CD8-positive, alpha-beta memory T cell (primary cell): Measurements from ENCODE around the gene COLEC11. TPM values are rescaled to one million over a fixed set of nuclear protein-coding genes. Genes with fewer than 3 reads are reported as not detected.

Experiments used
- CTCF ChIA-PET: fragments of 350-600 bp; sonication (Branson Sonifier 250); formaldehyde crosslinking; loops from one replicate; lab custom pipeline; 2021; ENCODE audit warnings: antibody characterized with exemption; lab: Charles Lee
- POLR2A ChIA-PET: fragments of 350-600 bp; sonication (Branson Sonifier 250); formaldehyde crosslinking; loops from one replicate; lab custom pipeline; 2021; ENCODE audit warnings: antibody characterized with exemption; lab: Charles Lee
- DNase-seq, 5 donors: peaks; one replicate each; pipeline versions ENCODE4 v3.0.0 to v3.0.0-alpha.2; 2020 to 2022; ENCODE audit warnings: mixed read lengths in 1 of 5
- H3K27ac ChIP-seq: one replicate; pipeline ENCODE4 v1.7.0; 2013; ENCODE audit warnings: low read depth, mild to moderate bottlenecking, low read length, moderate library complexity
- H3K27me3 ChIP-seq: 2 replicates; pipeline ENCODE4 v1.7.0; 2013; ENCODE audit warnings: low read length, mild to moderate bottlenecking; ENCODE audit not compliant: insufficient read depth, poor library complexity, severe bottlenecking
- H3K36me3 ChIP-seq: 2 replicates; pipeline ENCODE4 v1.7.0; 2013; ENCODE audit warnings: mild to moderate bottlenecking, low read length, moderate library complexity; ENCODE audit not compliant: insufficient read depth
- H3K4me1 ChIP-seq: 2 replicates; pipeline ENCODE4 v1.7.0; 2013; ENCODE audit warnings: mild to moderate bottlenecking, low read length, moderate library complexity; ENCODE audit not compliant: insufficient read depth
- H3K4me3 ChIP-seq: 2 replicates; pipeline ENCODE4 v1.7.0; 2013; ENCODE audit warnings: mild to moderate bottlenecking, low read length
- H3K9me3 ChIP-seq: 2 replicates; pipeline ENCODE4 v1.7.0; 2013; ENCODE audit warnings: mild to moderate bottlenecking, low read length
- H3K27ac Mint-ChIP-seq, 8 donors: one replicate each; pipeline ENCODE4 v1.8.0; 2020 to 2021; ENCODE audit warnings: mixed read lengths in 8 of 8, mild to moderate bottlenecking in 6 of 8, inconsistent platforms in 3 of 8, moderate library complexity in 3 of 8
- H3K27me3 Mint-ChIP-seq, 2 donors: one replicate each; pipeline ENCODE4 v1.8.0; 2020 to 2021; ENCODE audit warnings: mixed read lengths in 2 of 2, mild to moderate bottlenecking in 1 of 2, moderate library complexity in 1 of 2
- H3K36me3 Mint-ChIP-seq, 3 donors: one replicate each; pipeline ENCODE4 v1.8.0; 2020 to 2021; ENCODE audit warnings: mixed read lengths in 3 of 3, inconsistent platforms in 1 of 3, mild to moderate bottlenecking in 1 of 3
- H3K4me1 Mint-ChIP-seq, 3 donors: one replicate each; pipeline ENCODE4 v1.8.0; 2020 to 2021; ENCODE audit warnings: mixed read lengths in 3 of 3, inconsistent platforms in 1 of 3, mild to moderate bottlenecking in 1 of 3
- H3K4me3 Mint-ChIP-seq, 7 donors: one replicate each; pipeline ENCODE4 v1.8.0; 2020 to 2021; ENCODE audit warnings: mixed read lengths in 7 of 7, mild to moderate bottlenecking in 6 of 7, moderate library complexity in 4 of 7, inconsistent platforms in 2 of 7
- H3K9me3 Mint-ChIP-seq, 5 donors: one replicate each; pipeline ENCODE4 v1.8.0; 2020 to 2022; ENCODE audit warnings: mixed read lengths in 5 of 5, mild to moderate bottlenecking in 3 of 5, moderate library complexity in 2 of 5, inconsistent platforms in 1 of 5
- polyA plus RNA-seq: library from polyadenylated mRNA; unstranded; fragments of 300-500 nt; fragmentation: Illumina TruSeq; gene quantifications from one replicate; pipeline ENCODE4 v1.2.3, GENCODE V29; 2021
- total RNA-seq, 2 experiments: library from RNA; stranded (reverse); gene quantifications; one replicate each; pipeline ENCODE4 v1.2.3, GENCODE V29; 2021

The COLEC11 gene
- total and polyA plus RNA-seq, 3 experiments from 2014 or later: 0.24 to 0.29 TPM; not detected in 1

DNA sequence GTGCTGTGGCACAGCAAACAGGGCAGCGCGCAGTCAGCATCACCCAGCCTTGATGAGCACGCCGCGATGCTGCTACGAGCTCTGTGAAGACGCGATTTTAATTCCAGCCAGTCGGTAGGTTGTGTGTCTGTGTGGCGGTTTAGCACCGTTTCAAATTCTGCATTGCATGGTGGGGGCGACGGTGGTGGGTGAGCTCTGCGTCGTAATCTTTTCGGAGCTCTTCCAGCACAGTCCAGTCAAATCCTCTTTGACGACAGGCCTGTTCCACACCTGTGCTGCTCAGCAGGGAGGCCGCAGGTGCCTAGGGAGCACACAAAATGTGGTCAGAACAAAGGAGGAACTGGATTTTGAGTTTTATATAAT lies 71.7 kb downstream of the COLEC11 start:
- no peak for DNase-seq
- Mint-ChIP-seq H3K4me1 (peaks cover 0 to 3% (median 0%) of the 10 kb centered on the region in 3 donors), H3K27me3 (peaks cover 5 to 17% of the 10 kb centered on the region in 2 donors), H3K27ac (no peak overlapping the region), H3K4me3 (no peak overlapping the region), H3K36me3 (no peaks in the 10 kb centered on the region), H3K9me3 (no peaks in the 10 kb centered on the region)
- no peaks in the 10 kb centered on the region for H3K36me3 ChIP-seq
- no peaks in the 10 kb centered on the region for H3K4me1 ChIP-seq
- POLR2A ChIA-PET: no interaction called here
- no peaks in the 10 kb centered on the region for H3K27me3 ChIP-seq
- CTCF ChIA-PET: no interaction called here
- H3K27ac ChIP-seq: no peak overlapping the region
- H3K9me3 ChIP-seq: no peaks in the 10 kb centered on the region
- H3K4me3 ChIP-seq: no peak overlapping the region

DNA sequence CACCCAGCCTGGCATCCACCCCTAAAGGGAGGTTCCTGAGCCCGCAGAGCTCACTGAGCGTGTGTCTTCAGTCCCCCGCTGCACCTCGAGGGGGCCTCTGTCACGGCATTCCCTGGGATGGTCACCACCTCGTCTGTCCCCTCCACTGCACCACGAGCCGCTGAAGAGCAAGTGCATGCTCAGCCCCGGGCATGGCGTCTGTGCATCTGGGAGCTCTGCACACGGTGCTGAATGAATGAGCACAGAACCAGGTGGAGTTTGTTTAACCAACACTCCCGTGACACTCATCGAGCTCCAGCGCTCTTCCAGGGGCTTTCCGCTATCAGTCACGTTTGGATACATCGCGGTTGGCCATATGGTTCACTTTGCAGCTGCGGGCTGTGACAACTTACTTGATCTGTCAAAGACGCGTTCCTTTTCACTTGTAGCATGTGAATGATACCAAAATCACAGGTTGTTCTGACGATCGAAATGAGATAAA lies 72.3 kb downstream of the COLEC11 start:
- Histone ChIP-seq H3K9me3 (no peaks in the 10 kb centered on the region), H3K27ac (no peak overlapping the region), H3K27me3 (no peaks in the 10 kb centered on the region), H3K4me3 (no peak overlapping the region), H3K4me1 (no peaks in the 10 kb centered on the region), H3K36me3 (no peaks in the 10 kb centered on the region)
- no peaks in the 10 kb centered on the region for H3K9me3 Mint-ChIP-seq
- H3K27ac Mint-ChIP-seq: no peak overlapping the region
- DNase-seq: no peak
- H3K36me3 Mint-ChIP-seq: no peaks in the 10 kb centered on the region
- POLR2A ChIA-PET: no interaction called here
- H3K4me3 Mint-ChIP-seq: no peak overlapping the region
- H3K4me1 Mint-ChIP-seq: peaks cover 0 to under 1% (median 0%) of the 10 kb centered on the region in 3 donors
- peaks cover 5 to 17% of the 10 kb centered on the region in 2 donors for H3K27me3 Mint-ChIP-seq
- CTCF ChIA-PET: no interaction called here

DNA sequence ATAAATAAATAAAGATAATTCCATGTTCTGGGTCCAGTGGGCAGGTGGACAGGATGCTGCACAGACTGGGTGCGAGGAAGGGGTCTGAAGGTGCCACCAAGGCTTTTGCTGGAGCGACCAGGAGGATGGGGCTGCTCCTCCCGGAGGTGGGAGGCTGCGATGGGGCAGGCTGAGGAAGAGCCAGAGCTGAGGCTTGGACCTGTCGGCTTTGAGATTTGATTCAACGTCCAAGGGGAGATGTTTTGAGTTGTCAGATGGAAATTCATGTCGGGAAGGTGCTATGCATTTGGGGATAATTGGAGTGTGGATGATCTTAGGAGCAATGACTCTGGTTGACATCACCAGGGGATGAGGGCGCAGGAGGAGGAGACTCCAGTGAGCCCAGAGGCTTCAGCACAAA lies 74.7 kb downstream of the COLEC11 start:
- H3K4me1 Mint-ChIP-seq: no peaks in the 10 kb centered on the region
- Histone ChIP-seq H3K4me1 (no peaks in the 10 kb centered on the region), H3K36me3 (no peaks in the 10 kb centered on the region), H3K27ac (no peak overlapping the region), H3K27me3 (no peaks in the 10 kb centered on the region), H3K9me3 (no peaks in the 10 kb centered on the region), H3K4me3 (no peak overlapping the region)
- H3K36me3 Mint-ChIP-seq: no peaks in the 10 kb centered on the region
- no peaks in the 10 kb centered on the region for H3K9me3 Mint-ChIP-seq
- no peak overlapping the region for H3K27ac Mint-ChIP-seq
- no peak for DNase-seq
- peaks cover 5 to 17% of the 10 kb centered on the region in 2 donors for H3K27me3 Mint-ChIP-seq
- POLR2A ChIA-PET: no interaction called here
- CTCF ChIA-PET: no interaction called here
- no peak overlapping the region for H3K4me3 Mint-ChIP-seq

DNA sequence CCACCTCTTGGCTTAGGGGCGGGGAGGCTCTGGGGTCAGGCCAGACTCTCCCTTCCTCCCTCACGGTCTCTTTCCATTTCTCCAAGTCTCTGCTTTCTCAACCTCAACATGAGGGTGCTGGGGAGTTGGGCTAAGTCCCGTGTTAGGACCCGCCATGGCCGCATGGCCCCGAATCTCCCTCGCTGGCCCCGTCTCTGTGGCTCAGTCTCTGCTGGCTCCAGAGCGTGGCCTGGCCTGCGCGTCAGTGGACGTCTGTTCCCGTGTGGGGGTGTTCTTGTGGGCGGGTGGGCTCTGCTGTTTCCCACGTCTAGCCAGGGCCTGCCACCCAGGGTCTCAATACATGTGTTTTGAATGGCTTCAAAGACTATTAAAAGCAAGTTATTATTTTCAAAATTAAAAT lies 75.5 kb downstream of the COLEC11 start:
- H3K9me3 Mint-ChIP-seq: no peaks in the 10 kb centered on the region
- H3K4me3 Mint-ChIP-seq: no peak overlapping the region
- no peak overlapping the region for H3K27ac Mint-ChIP-seq
- no peaks in the 10 kb centered on the region for H3K4me1 Mint-ChIP-seq
- no peak for DNase-seq
- peaks cover 5 to 19% of the 10 kb centered on the region in 2 donors for H3K27me3 Mint-ChIP-seq
- Histone ChIP-seq H3K36me3 (no peaks in the 10 kb centered on the region), H3K4me1 (no peaks in the 10 kb centered on the region), H3K9me3 (no peaks in the 10 kb centered on the region), H3K27me3 (no peaks in the 10 kb centered on the region), H3K27ac (no peak overlapping the region), H3K4me3 (no peak overlapping the region)
- no peaks in the 10 kb centered on the region for H3K36me3 Mint-ChIP-seq
- ChIA-PET CTCF (no interaction called here), POLR2A (no interaction called here)

- Mint-ChIP-seq H3K27me3 (peaks cover 5 to 20% of the 10 kb centered on the region in 2 donors), H3K27ac (no peak overlapping the region), H3K36me3 (no peaks in the 10 kb centered on the region), H3K9me3 (no peaks in the 10 kb centered on the region), H3K4me3 (no peak overlapping the region), H3K4me1 (no peaks in the 10 kb centered on the region)
- H3K4me1 ChIP-seq: no peaks in the 10 kb centered on the region
- H3K9me3 ChIP-seq: no peaks in the 10 kb centered on the region
- no peak overlapping the region for H3K27ac ChIP-seq
- no peak overlapping the region for H3K4me3 ChIP-seq
- H3K27me3 ChIP-seq: no peaks in the 10 kb centered on the region
- no peaks in the 10 kb centered on the region for H3K36me3 ChIP-seq
- DNase-seq: no peak
- ChIA-PET POLR2A (no interaction called here), CTCF (no interaction called here)
Measured at GRCh38 chr2:3670941-3671340, 76.0 kb downstream of the COLEC11 start.

DNA sequence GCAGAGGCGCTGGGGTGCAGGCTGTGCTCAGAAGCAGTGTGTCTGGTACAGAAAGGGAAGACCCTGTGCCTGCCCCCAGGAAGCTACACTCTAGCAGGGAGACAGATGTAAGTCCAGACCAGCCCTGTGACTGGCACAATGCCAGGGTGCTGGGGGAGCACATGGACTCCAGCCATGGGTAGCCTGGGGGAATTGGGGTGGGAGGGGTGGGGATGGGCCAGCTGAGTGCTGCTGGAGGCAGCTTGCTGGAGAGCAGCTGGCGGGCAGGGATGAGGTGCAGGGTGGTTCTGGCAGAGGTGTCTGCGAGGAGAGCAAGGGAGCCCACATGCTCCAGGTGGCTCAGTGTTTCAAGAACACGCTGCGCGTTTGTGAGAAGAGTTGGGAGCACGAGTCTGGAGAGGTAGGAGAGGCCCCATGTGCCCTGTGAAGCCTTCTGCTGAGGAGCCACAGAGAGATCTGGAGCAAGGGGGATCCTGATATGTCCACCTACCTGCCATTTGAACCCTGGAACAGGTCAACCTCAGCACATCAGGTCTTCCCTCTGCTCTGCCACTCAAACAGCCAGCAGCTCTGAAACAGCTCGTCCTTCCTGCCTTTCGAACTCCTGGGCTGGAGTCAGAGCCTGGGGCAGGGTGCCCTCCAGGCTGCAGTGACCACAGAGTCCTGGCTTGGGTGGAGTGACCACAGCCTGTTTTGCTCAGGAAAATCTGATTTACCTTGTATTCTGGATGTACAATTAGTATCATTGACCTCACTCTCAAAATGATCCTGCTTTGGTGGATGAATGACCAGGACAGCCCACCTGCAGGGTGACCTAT lies 78.2 kb downstream of the COLEC11 start:
- CTCF ChIA-PET: no interaction called here

GRCh38 chr2:3674066-3674845 lies 79.3 kb downstream of the COLEC11 start:
- DNase-seq: no peak
- Histone ChIP-seq H3K27ac (no peak overlapping the region), H3K4me3 (no peak overlapping the region), H3K4me1 (no peaks in the 10 kb centered on the region), H3K9me3 (no peaks in the 10 kb centered on the region), H3K36me3 (no peaks in the 10 kb centered on the region), H3K27me3 (no peaks in the 10 kb centered on the region)
- Mint-ChIP-seq H3K4me1 (no peaks in the 10 kb centered on the region), H3K27ac (no peak overlapping the region), H3K36me3 (no peaks in the 10 kb centered on the region), H3K27me3 (peaks cover 4 to 14% of the 10 kb centered on the region in 2 donors), H3K9me3 (no peaks in the 10 kb centered on the region), H3K4me3 (no peak overlapping the region)
- ChIA-PET CTCF (no interaction called here), POLR2A (no interaction called here)

More for the DNA sequence above, 78.2 kb downstream of the COLEC11 start:
- no peaks in the 10 kb centered on the region for H3K27me3 ChIP-seq
- no peaks in the 10 kb centered on the region for H3K9me3 ChIP-seq
- Mint-ChIP-seq H3K27ac (no peak overlapping the region), H3K4me1 (no peaks in the 10 kb centered on the region), H3K36me3 (no peaks in the 10 kb centered on the region), H3K9me3 (no peaks in the 10 kb centered on the region), H3K27me3 (peaks cover 7 to 16% of the 10 kb centered on the region in 2 donors), H3K4me3 (no peak overlapping the region)
- DNase-seq: no peak
- no peaks in the 10 kb centered on the region for H3K4me1 ChIP-seq
- H3K4me3 ChIP-seq: no peak overlapping the region
- no peak overlapping the region for H3K27ac ChIP-seq
- no peaks in the 10 kb centered on the region for H3K36me3 ChIP-seq
- POLR2A ChIA-PET: no interaction called here

GRCh38 chr2:3675687-3676086 lies 80.8 kb downstream of the COLEC11 start:
- ChIA-PET POLR2A (no interaction called here), CTCF (no interaction called here)
- H3K27ac Mint-ChIP-seq: no peak overlapping the region
- no peaks in the 10 kb centered on the region for H3K9me3 ChIP-seq
- no peaks in the 10 kb centered on the region for H3K36me3 Mint-ChIP-seq
- H3K27me3 ChIP-seq: no peaks in the 10 kb centered on the region
- H3K27ac ChIP-seq: no peak overlapping the region
- no peaks in the 10 kb centered on the region for H3K36me3 ChIP-seq
- H3K4me3 ChIP-seq: no peak overlapping the region
- no peaks in the 10 kb centered on the region for H3K4me1 ChIP-seq
- H3K27me3 Mint-ChIP-seq: peaks cover 2 to 4% of the 10 kb centered on the region in 2 donors
- no peak for DNase-seq
- no peak overlapping the region for H3K4me3 Mint-ChIP-seq
- H3K4me1 Mint-ChIP-seq: no peaks in the 10 kb centered on the region
- H3K9me3 Mint-ChIP-seq: peaks cover 0 to 2% (median 0%) of the 10 kb centered on the region in 5 donors
